Activated CD4-positive, CD25-positive, alpha-beta regulatory T cell treated with anti-CD3 and anti-CD28 coated beads, Interleukin-2, amount 50 U/mL, for 16 hours (primary cell): ENCODE measurements around the gene FAM149B1.

Experiments
- DNase-seq: peaks from one replicate; pipeline ENCODE4 v3.0.0-alpha.2; 2020; ENCODE audit warnings: low read depth, low spot score

Gene FAM149B1

GRCh38 chr10:73174148-73174925 is 6.4 kb downstream of the FAM149B1 start:
- no peak for DNase-seq

GRCh38 chr10:73182568-73182967 is 14.6 kb downstream of the FAM149B1 start:
- no peak for DNase-seq

GRCh38 chr10:73183667-73184281 is 15.9 kb downstream of the FAM149B1 start:
- no peak for DNase-seq

GRCh38 chr10:73186266-73186665 is 18.3 kb downstream of the FAM149B1 start:
- no peak for DNase-seq

GRCh38 chr10:73190188-73190587 is 22.3 kb downstream of the FAM149B1 start:
- DNase-seq = no peak

- DNase-seq = no peak
Measured at GRCh38 chr10:73205081-73205480, 37.2 kb downstream of the FAM149B1 start.

GRCh38 chr10:73205890-73206289 is 38.0 kb downstream of the FAM149B1 start:
- DNase-seq = no peak

GRCh38 chr10:73206385-73206784 is 38.5 kb downstream of the FAM149B1 start:
- no peak for DNase-seq

GRCh38 chr10:73207883-73208282 is 40.0 kb downstream of the FAM149B1 start:
- DNase-seq = no peak

- no peak for DNase-seq
Measured at GRCh38 chr10:73209705-73210104, 41.8 kb downstream of the FAM149B1 start.

- no peak for DNase-seq
Measured at GRCh38 chr10:73210395-73211105, 42.6 kb downstream of the FAM149B1 start.

GRCh38 chr10:73211106-73211811 is 43.3 kb downstream of the FAM149B1 start:
- DNase-seq = no peak

- no peak for DNase-seq
Measured at GRCh38 chr10:73215749-73216148, 47.8 kb downstream of the FAM149B1 start.

- no peak for DNase-seq
Measured at GRCh38 chr10:73217628-73218027, 49.7 kb downstream of the FAM149B1 start.

GRCh38 chr10:73218431-73219191 is 50.7 kb downstream of the FAM149B1 start:
- DNase-seq = no peak

GRCh38 chr10:73219384-73219783 is 51.5 kb downstream of the FAM149B1 start:
- DNase-seq = no peak

- DNase-seq = no peak
Measured at GRCh38 chr10:73220989-73221388, 53.1 kb downstream of the FAM149B1 start.

GRCh38 chr10:73225518-73225917 is 57.6 kb downstream of the FAM149B1 start:
- no peak for DNase-seq

- DNase-seq = no peak
Measured at GRCh38 chr10:73226663-73227062, 58.7 kb downstream of the FAM149B1 start.

GRCh38 chr10:73228247-73228646 is 60.3 kb downstream of the FAM149B1 start:
- DNase-seq = no peak

GRCh38 chr10:73229567-73229966 is 61.6 kb downstream of the FAM149B1 start:
- DNase-seq = no peak
